Activated naive CD8-positive, alpha-beta T cell treated with anti-CD3 and anti-CD28 coated beads for 36 hours (primary cell): ENCODE results near the gene CR1. TPM values are rescaled to one million over a fixed set of nuclear protein-coding genes. Genes with fewer than 3 reads are reported as not detected.
"Not testable (repeated sequence)": the region's sequence is repeated elsewhere in the genome, so short reads cannot be mapped to it uniquely, and the experiment has no call there.

Experiments
- DNase-seq: peaks from one replicate; pipeline ENCODE4 v3.0.0; 2021
- H3K27ac Mint-ChIP-seq: one replicate; pipeline ENCODE4 v1.8.0; 2022; ENCODE audit warnings: mild to moderate bottlenecking, moderate library complexity, mixed read lengths
- H3K27me3 Mint-ChIP-seq: one replicate; pipeline ENCODE4 v1.8.0; 2022; ENCODE audit warnings: mild to moderate bottlenecking, mixed read lengths
- H3K36me3 Mint-ChIP-seq: one replicate; pipeline ENCODE4 v1.8.0; 2021; ENCODE audit warnings: mild to moderate bottlenecking, mixed read lengths
- H3K4me1 Mint-ChIP-seq: one replicate; pipeline ENCODE4 v1.8.0; 2021; ENCODE audit warnings: mixed read lengths
- H3K4me3 Mint-ChIP-seq: one replicate; pipeline ENCODE4 v1.8.0; 2022; ENCODE audit warnings: mild to moderate bottlenecking, moderate library complexity, mixed read lengths
- H3K9me3 Mint-ChIP-seq: one replicate; pipeline ENCODE4 v1.8.0; 2022; ENCODE audit warnings: mixed read lengths
- total RNA-seq, 2 experiments: library from RNA; stranded (reverse); gene quantifications; one replicate each; pipeline ENCODE4 v1.2.3, GENCODE V29; 2021

CR1 gene
- total RNA-seq, 2 experiments from 2014 or later = not detected

- not testable (repeated sequence) for H3K27ac Mint-ChIP-seq, DNase-seq, H3K9me3 Mint-ChIP-seq, H3K27me3 Mint-ChIP-seq, H3K36me3 Mint-ChIP-seq, H3K4me1 Mint-ChIP-seq, H3K4me3 Mint-ChIP-seq
Measured at GRCh38 chr1:207525239-207525638, 29.3 kb downstream of the CR1 start.

- DNase-seq, H3K4me1 Mint-ChIP-seq, H3K27ac Mint-ChIP-seq, H3K36me3 Mint-ChIP-seq, H3K27me3 Mint-ChIP-seq, H3K9me3 Mint-ChIP-seq, H3K4me3 Mint-ChIP-seq: not testable (repeated sequence)
Measured at GRCh38 chr1:207528401-207528800, 32.4 kb downstream of the CR1 start.

DNA sequence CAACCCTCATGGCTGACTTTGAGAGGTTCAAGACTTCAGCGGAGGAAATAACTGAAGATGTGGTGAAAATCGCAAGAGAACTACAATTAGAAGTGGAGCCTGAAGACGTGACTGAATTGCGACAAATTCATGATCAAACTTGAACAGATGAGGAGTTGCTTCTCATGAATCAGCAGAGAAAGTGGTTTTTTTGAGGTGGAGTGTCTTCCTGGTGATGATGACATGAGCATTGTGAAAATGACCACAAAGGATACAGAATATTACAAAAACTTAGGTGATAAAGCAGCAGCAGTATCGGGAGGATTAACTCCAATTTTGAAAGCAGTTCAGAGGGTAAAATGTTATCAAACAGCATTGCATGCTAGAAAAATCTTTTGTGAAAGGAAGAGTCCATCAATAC, 40.3 kb downstream of the CR1 start:
- not testable (repeated sequence) for H3K27ac Mint-ChIP-seq, H3K27me3 Mint-ChIP-seq, DNase-seq, H3K4me3 Mint-ChIP-seq, H3K36me3 Mint-ChIP-seq, H3K9me3 Mint-ChIP-seq, H3K4me1 Mint-ChIP-seq

DNA sequence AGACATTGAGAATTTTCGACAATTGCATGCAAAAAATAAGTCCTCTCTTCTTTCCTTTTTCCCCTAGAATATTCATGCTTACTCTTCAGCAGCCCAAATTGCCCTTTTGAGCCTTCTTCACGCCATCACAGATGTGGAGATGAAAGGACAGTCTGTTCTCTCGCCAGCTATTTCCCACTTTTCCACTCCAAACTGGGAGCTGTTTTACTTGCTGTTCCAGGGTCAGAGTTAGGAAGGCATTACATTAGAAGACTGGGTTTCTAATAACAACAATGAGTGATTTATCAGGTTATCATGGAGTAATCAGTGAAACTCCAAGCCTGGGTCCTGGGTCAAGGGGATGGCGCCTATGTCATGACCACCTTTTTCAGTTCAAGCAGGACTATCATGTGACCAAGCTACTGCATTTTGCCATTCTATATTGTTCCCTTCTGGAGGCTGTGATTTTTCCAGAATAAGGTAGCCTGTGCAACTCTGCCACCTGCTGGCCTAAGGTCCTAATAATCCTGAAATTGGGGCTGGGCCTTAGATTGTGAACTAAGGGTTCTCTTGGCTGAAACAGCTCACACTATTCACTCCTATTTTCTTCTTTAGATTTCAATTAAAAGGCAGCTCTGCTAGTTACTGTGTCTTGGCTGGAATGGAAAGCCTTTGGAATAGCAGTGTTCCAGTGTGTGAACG, 50.9 kb downstream of the CR1 start:
- DNase-seq, H3K4me3 Mint-ChIP-seq, H3K9me3 Mint-ChIP-seq, H3K27me3 Mint-ChIP-seq, H3K27ac Mint-ChIP-seq, H3K4me1 Mint-ChIP-seq, H3K36me3 Mint-ChIP-seq: not testable (repeated sequence)

GRCh38 chr1:207554823-207555222, 58.9 kb downstream of the CR1 start:
- not testable (repeated sequence) for H3K4me1 Mint-ChIP-seq, H3K36me3 Mint-ChIP-seq, H3K9me3 Mint-ChIP-seq, H3K27me3 Mint-ChIP-seq, DNase-seq, H3K4me3 Mint-ChIP-seq, H3K27ac Mint-ChIP-seq

DNA sequence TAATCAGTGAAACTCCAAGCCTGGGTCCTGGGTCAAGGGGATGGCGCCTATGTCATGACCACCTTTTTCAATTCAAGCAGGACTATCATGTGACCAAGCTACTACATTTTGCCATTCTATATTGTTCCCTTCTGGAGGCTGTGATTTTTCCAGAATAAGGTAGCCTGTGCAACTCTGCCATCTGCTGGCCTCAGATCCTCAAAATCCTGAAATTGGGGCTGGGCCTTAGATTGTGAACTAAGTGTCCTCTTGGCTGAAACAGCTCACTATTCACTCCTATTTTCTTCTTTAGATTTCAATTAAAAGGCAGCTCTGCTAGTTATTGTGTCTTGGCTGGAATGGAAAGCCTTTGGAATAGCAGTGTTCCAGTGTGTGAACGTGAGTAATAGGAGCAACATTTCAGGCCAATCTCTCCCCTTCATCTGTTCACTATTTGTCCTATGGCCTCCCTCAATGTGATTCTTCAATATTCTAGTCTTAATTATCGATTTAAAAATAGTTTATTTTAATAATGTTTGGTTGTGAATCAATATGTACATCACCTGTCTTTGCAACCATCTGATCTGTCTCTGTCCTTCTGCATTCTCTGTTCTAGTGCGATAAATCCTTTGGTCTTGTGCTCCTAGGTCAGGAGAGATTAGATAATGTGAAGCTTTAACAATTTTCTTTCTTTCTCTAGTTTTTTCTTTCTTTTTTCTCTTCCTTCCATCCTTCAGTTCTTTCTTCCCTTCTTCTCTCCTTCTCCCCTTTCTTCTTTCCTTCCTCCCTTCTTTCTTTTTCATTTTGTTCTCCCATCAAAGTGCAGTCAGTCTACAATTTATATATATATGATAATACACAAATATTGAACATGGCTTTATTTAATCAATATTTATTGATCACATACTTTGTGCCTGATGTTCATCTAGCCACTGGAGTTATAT, 69.8 kb downstream of the CR1 start:
- no peak for DNase-seq
- Mint-ChIP-seq H3K9me3 (no peaks in the 10 kb centered on the region), H3K27ac (no peak overlapping the region)

DNA sequence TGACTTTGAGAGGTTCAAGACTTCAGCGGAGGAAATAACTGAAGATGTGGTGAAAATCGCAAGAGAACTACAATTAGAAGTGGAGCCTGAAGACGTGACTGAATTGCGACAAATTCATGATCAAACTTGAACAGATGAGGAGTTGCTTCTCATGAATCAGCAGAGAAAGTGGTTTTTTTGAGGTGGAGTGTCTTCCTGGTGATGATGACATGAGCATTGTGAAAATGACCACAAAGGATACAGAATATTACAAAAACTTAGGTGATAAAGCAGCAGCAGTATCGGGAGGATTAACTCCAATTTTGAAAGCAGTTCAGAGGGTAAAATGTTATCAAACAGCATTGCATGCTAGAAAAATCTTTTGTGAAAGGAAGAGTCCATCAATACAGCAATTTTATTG, 76.0 kb downstream of the CR1 start:
- H3K27me3 Mint-ChIP-seq, H3K4me3 Mint-ChIP-seq, H3K27ac Mint-ChIP-seq, H3K9me3 Mint-ChIP-seq, H3K36me3 Mint-ChIP-seq, DNase-seq, H3K4me1 Mint-ChIP-seq: not testable (repeated sequence)

More for the DNA sequence above, 69.8 kb downstream of the CR1 start:
- H3K4me1 Mint-ChIP-seq = no peaks in the 10 kb centered on the region
- H3K4me3 Mint-ChIP-seq = no peak overlapping the region
- no peaks in the 10 kb centered on the region for H3K36me3 Mint-ChIP-seq
- H3K27me3 Mint-ChIP-seq = no peaks in the 10 kb centered on the region

DNA sequence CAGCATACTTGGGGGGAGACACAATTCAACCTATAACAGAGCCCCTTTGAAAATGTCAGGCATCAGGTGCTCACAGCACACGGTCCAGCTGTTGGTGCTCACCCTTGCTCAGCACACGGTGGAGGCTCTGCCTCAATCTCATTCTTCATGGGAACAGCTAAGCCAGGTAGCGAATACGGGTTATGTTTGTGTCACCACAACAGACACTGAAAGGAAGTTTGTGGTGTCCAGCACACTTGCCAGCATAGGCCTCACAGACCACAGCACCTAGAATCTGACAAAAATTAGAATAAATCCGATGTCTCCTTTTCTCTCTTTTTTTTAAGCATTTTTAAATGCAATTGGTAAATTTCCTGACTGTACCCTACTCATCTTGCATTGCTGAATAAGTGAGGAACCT, 77.1 kb downstream of the CR1 start:
- not testable (repeated sequence) for H3K4me3 Mint-ChIP-seq, H3K27me3 Mint-ChIP-seq, H3K27ac Mint-ChIP-seq, H3K36me3 Mint-ChIP-seq, DNase-seq, H3K4me1 Mint-ChIP-seq, H3K9me3 Mint-ChIP-seq

DNA sequence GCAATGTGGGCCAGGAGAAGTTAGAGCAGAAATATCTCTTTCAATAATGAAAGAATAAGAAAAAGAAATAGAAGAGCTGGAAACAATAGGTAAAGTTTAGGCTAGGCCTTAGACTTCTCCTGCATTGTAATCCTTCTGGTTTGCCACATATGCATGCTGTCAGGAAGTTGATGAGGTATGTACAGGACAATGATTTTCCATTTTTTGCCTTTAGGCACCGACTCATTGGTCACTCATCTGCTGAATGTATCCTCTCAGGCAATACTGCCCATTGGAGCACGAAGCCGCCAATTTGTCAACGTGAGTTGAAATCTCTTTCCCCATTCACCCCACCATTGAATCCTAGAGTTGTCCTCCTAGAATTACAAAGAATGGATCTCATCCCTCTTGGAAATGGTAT, 79.4 kb downstream of the CR1 start:
- not testable (repeated sequence) for H3K4me1 Mint-ChIP-seq, H3K4me3 Mint-ChIP-seq, H3K27me3 Mint-ChIP-seq, H3K9me3 Mint-ChIP-seq, H3K36me3 Mint-ChIP-seq, DNase-seq, H3K27ac Mint-ChIP-seq

GRCh38 chr1:207578796-207579435, 83.0 kb downstream of the CR1 start:
- Mint-ChIP-seq H3K4me1 (no peaks in the 10 kb centered on the region), H3K9me3 (no peaks in the 10 kb centered on the region), H3K36me3 (no peaks in the 10 kb centered on the region), H3K27ac (no peak overlapping the region), H3K27me3 (peaks cover 3% of the 10 kb centered on the region), H3K4me3 (no peak overlapping the region)
- no peak for DNase-seq

DNA sequence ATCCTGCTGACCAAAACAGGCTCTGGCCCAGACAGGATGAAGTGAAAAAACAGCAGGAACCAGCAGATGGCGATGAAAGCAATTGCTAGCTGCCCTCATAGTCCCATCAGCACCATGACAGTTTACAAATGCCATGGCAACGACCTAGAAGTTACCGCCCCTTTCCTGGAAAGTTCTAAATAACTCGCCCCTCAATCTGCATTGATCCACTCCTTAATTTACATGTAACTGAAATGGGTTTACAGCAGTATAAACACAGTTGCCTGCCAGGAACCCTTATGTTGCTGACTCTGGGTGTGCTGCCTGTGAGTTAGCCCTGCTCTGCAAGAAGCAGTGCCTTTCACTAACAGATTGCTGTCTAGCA, 83.5 kb downstream of the CR1 start:
- no peak overlapping the region for H3K4me3 Mint-ChIP-seq
- H3K27me3 Mint-ChIP-seq = no peaks in the 10 kb centered on the region
- peak; percentile 20 for DNase-seq
- H3K36me3 Mint-ChIP-seq = no peaks in the 10 kb centered on the region
- no peaks in the 10 kb centered on the region for H3K9me3 Mint-ChIP-seq
- H3K27ac Mint-ChIP-seq = no peak overlapping the region
- H3K4me1 Mint-ChIP-seq = no peaks in the 10 kb centered on the region

GRCh38 chr1:207581496-207582153, 85.7 kb downstream of the CR1 start:
- Mint-ChIP-seq H3K9me3 (no peaks in the 10 kb centered on the region), H3K4me1 (no peaks in the 10 kb centered on the region), H3K36me3 (no peaks in the 10 kb centered on the region), H3K27ac (no peak overlapping the region), H3K27me3 (peaks cover under 1% of the 10 kb centered on the region), H3K4me3 (no peak overlapping the region)
- no peak for DNase-seq

DNA sequence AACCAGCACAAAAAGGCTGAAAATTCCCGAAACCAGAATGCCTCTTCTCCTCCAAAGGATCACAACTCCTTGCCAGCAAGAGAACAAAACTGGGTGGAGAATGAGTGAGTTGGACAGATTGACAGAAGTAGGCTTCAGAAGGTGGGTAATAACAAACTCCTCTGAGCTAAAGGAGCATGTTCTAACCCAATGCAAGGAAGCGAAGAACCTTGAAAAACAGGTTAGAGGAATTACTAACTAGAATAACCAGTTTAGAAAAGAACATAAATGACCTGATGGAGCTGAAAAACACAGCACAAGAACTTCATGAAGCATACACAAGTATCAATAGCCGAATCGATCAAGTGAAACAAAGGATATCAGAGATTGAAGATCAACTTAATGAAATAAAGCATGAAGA, 93.5 kb downstream of the CR1 start:
- not testable (repeated sequence) for H3K4me3 Mint-ChIP-seq, DNase-seq, H3K4me1 Mint-ChIP-seq, H3K27ac Mint-ChIP-seq, H3K9me3 Mint-ChIP-seq, H3K36me3 Mint-ChIP-seq
- H3K27me3 Mint-ChIP-seq = peaks cover 21% of the 10 kb centered on the region

DNA sequence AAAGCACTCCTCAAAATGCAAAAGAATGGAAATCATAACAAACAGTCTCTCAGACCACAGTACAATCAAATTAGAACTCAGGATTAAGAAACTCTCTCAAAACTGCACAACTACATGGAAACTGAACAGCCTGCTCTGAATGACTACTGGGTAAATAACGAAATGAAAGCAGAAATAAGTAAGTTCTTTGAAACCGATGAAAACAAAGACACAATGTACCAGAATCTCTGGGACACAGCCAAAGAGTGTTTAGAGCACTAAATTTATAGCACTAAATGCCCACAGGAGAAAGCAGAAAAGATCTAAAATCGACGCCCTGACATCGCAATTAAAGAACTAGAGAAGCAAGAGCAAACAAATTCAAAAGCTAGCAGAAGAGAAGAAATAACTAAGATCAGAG, 95.2 kb downstream of the CR1 start:
- not testable (repeated sequence) for H3K36me3 Mint-ChIP-seq, DNase-seq, H3K27ac Mint-ChIP-seq, H3K4me1 Mint-ChIP-seq, H3K9me3 Mint-ChIP-seq, H3K4me3 Mint-ChIP-seq
- H3K27me3 Mint-ChIP-seq = peaks cover 26% of the 10 kb centered on the region

GRCh38 chr1:207594095-207594494, 98.1 kb downstream of the CR1 start:
- not testable (repeated sequence) for H3K36me3 Mint-ChIP-seq
- peaks cover 18% of the 10 kb centered on the region for H3K27me3 Mint-ChIP-seq

More at GRCh38 chr1:207594095-207594494, 98.1 kb downstream of the CR1 start:
- H3K4me3 Mint-ChIP-seq, DNase-seq, H3K4me1 Mint-ChIP-seq, H3K27ac Mint-ChIP-seq, H3K9me3 Mint-ChIP-seq: not testable (repeated sequence)
